OCI-LY1 (cell line): ENCODE measurements around the gene KRTAP12-2.

Experiments
- CTCF ChIP-seq: fragments of 200-600 bp; sonication (generic), shearing (Covaris generic); IDR thresholded peaks from 2 replicates; pipeline ENCODE4 v1.5.1; 2017; ENCODE audit warnings: mild to moderate bottlenecking, antibody characterized with exemption, low read length, moderate library complexity, mixed read lengths
- EZH2 ChIP-seq: fragments of 200-600 bp; sonication (generic), shearing (Covaris generic); IDR thresholded peaks from 2 replicates; pipeline ENCODE4 v1.8.0; 2017; ENCODE audit warnings: borderline replicate concordance, mixed run types, mild to moderate bottlenecking, antibody characterized with exemption, low read length, moderate library complexity, mixed read lengths

GRCh38 chr21:44684077-44684476 lies 17.4 kb upstream of the KRTAP12-2 start:
- no peak for TF ChIP-seq CTCF
- no peak for TF ChIP-seq EZH2
